GM23338 (cell line): ENCODE data around the gene ATP6V0E2. TPM values are rescaled to one million over a fixed set of nuclear protein-coding genes. Genes with fewer than 3 reads are reported as not detected.

Source experiments
- ATAC-seq: fragments of 200-7000 bp; cut with Tn5 transposase; 3 replicates; pipeline ENCODE4 v1.9.1; 2020
- DNase-seq: peaks from one replicate; pipeline ENCODE4 v3.0.0-alpha.2; 2015; ENCODE audit warnings: low spot score
- H2AFZ ChIP-seq: fragments of 200-600 bp; sonication (generic); 2 replicates; pipeline ENCODE4 v1.8.0; 2016; ENCODE audit warnings: antibody characterized with exemption, mild to moderate bottlenecking, moderate library complexity
- H3F3A ChIP-seq: fragments of 200-600 bp; sonication (generic); replicated peaks from 2 replicates; pipeline ENCODE4 v1.8.0; 2017; ENCODE audit warnings: antibody characterized with exemption, mixed run types, low read depth
- H3K27ac ChIP-seq: fragments of 200-600 bp; sonication (generic); 2 replicates; pipeline ENCODE4 v1.6.1; 2016; ENCODE audit warnings: low read depth
- H3K27me3 ChIP-seq: fragments of 200-600 bp; sonication (generic); 2 replicates; pipeline ENCODE4 v1.8.0; 2016; ENCODE audit warnings: mild to moderate bottlenecking, mixed run types, moderate library complexity; ENCODE audit not compliant: insufficient read depth
- H3K36me3 ChIP-seq: fragments of 200-600 bp; sonication (generic); 2 replicates; pipeline ENCODE4 v1.8.0; 2016; ENCODE audit warnings: mild to moderate bottlenecking; ENCODE audit not compliant: insufficient read depth
- H3K4me1 ChIP-seq: fragments of 200-600 bp; sonication (generic); 2 replicates; pipeline ENCODE4 v1.8.0; 2016; ENCODE audit warnings: mild to moderate bottlenecking, moderate library complexity; ENCODE audit not compliant: insufficient read depth
- H3K4me2 ChIP-seq: fragments of 200-600 bp; sonication (generic); 2 replicates; pipeline ENCODE4 v1.7.1; 2017; ENCODE audit warnings: mixed run types
- H3K4me3 ChIP-seq: fragments of 200-600 bp; sonication (generic); 2 replicates; pipeline ENCODE4 v1.6.1; 2016; ENCODE audit warnings: mixed run types
- H3K79me2 ChIP-seq: fragments of 200-600 bp; sonication (generic); replicated peaks from 2 replicates; pipeline ENCODE4 v1.8.0; 2017; ENCODE audit warnings: mild to moderate bottlenecking; ENCODE audit not compliant: insufficient read depth
- H3K9me2 ChIP-seq: fragments of 200-600 bp; sonication (generic); 2 replicates; pipeline ENCODE4 v1.8.0; 2017; ENCODE audit not compliant: insufficient read depth
- H4K20me1 ChIP-seq: fragments of 200-600 bp; sonication (generic); replicated peaks from 2 replicates; pipeline ENCODE4 v1.8.0; 2017; ENCODE audit warnings: mild to moderate bottlenecking; ENCODE audit not compliant: insufficient read depth
- H3K27ac Mint-ChIP-seq: 2 replicates; pipeline ENCODE4 v1.8.0; 2020; ENCODE audit warnings: inconsistent platforms, mild to moderate bottlenecking, moderate library complexity, mixed read lengths
- H3K27me3 Mint-ChIP-seq: 3 replicates; pipeline ENCODE4 v1.8.0; 2022; ENCODE audit warnings: low read depth, mild to moderate bottlenecking, moderate library complexity, mixed read lengths, inconsistent platforms; ENCODE audit not compliant: insufficient read depth, poor library complexity
- H3K36me3 Mint-ChIP-seq: 3 replicates; pipeline ENCODE4 v1.8.0; 2021; ENCODE audit warnings: low read depth, mild to moderate bottlenecking, inconsistent platforms, moderate library complexity, mixed read lengths
- H3K4me1 Mint-ChIP-seq: 3 replicates; pipeline ENCODE4 v1.8.0; 2020; ENCODE audit warnings: mild to moderate bottlenecking, inconsistent platforms, mixed read lengths
- H3K4me3 Mint-ChIP-seq: 3 replicates; pipeline ENCODE4 v1.8.0; 2021; ENCODE audit warnings: moderate library complexity, mild to moderate bottlenecking, inconsistent platforms, mixed read lengths
- H3K9me3 Mint-ChIP-seq: 3 replicates; pipeline ENCODE4 v1.8.0; 2020; ENCODE audit warnings: moderate library complexity, mild to moderate bottlenecking, inconsistent platforms, mixed read lengths
- CREB1 ChIP-seq: fragments of 250-450 bp; sonication (Bioruptor Pico); IDR thresholded peaks from 2 replicates; pipeline ENCODE4 v1.5.0; 2020; ENCODE audit warnings: low read depth, mild to moderate bottlenecking, moderate library complexity
- CTCF ChIP-seq, 2 experiments: fragments of 200-600 bp in 1 of 2; sonication (generic) in 1 of 2; conservative IDR thresholded peaks; 2 replicates each; pipeline versions ENCODE4 v1.5.1 to v1.6.1; 2016 to 2017; ENCODE audit warnings: antibody characterized with exemption in 2 of 2, low read depth in 2 of 2, mild to moderate bottlenecking in 2 of 2, moderate library complexity in 1 of 2
- ETS1 ChIP-seq: IDR thresholded peaks from 2 replicates; pipeline ENCODE4 v1.6.1; 2016; ENCODE audit warnings: antibody characterized with exemption
- EZH2 ChIP-seq: fragments of 200-600 bp; sonication (generic); IDR thresholded peaks from one replicate; pipeline ENCODE4 v1.8.0; 2017; ENCODE audit warnings: antibody characterized with exemption, mild to moderate bottlenecking, low read depth; ENCODE audit not compliant: unreplicated experiment
- EZH2phosphoT487 ChIP-seq: fragments of 200-600 bp; sonication (generic); IDR thresholded peaks from one replicate; pipeline ENCODE4 v1.8.1; 2018; ENCODE audit warnings: antibody characterized with exemption; ENCODE audit not compliant: unreplicated experiment
- NANOG ChIP-seq: IDR thresholded peaks from 2 replicates; pipeline ENCODE4 v1.6.1; 2016; ENCODE audit warnings: antibody characterized with exemption, borderline replicate concordance
- POLR2AphosphoS5 ChIP-seq: IDR thresholded peaks from 2 replicates; pipeline ENCODE4 v1.6.1; 2016; ENCODE audit warnings: antibody characterized with exemption, low read depth
- REST ChIP-seq: IDR thresholded peaks from one replicate; pipeline ENCODE4 v1.6.1; 2018; ENCODE audit warnings: antibody characterized with exemption; ENCODE audit not compliant: unreplicated experiment
- STAT1 ChIP-seq: IDR thresholded peaks from one replicate; pipeline ENCODE4 v1.6.1; 2016; ENCODE audit warnings: antibody characterized with exemption; ENCODE audit not compliant: unreplicated experiment
- ZNF331 ChIP-seq: fragments of 250-450 bp; sonication (Bioruptor Pico); IDR thresholded peaks from 2 replicates; pipeline ENCODE4 v1.5.0; 2020; ENCODE audit warnings: low read depth, mild to moderate bottlenecking, moderate library complexity
- ZNF462 ChIP-seq: fragments of 250-450 bp; sonication (Bioruptor Pico); IDR thresholded peaks from 2 replicates; pipeline ENCODE4 v1.5.0; 2020; ENCODE audit warnings: mild to moderate bottlenecking, moderate library complexity
- polyA plus RNA-seq: library from polyadenylated mRNA; unstranded; fragments of >200 nt; fragmentation: Nextera tagmentation; extraction: Ambion mirVana; gene quantifications from 2 replicates; pipeline ENCODE4 v1.2.1, GENCODE V29; 2016
- total RNA-seq: library from RNA; depleted of rRNA; stranded (reverse); fragments of >200 nt; shearing (Covaris generic); gene quantifications from 2 replicates; pipeline ENCODE4 v1.2.3, GENCODE V29; 2014

The ATP6V0E2 gene
- total and polyA plus RNA-seq, 2 experiments from 2014 or later = 15.6 to 34.7 TPM

GRCh38 chr7:149854611-149855360 lies 19.0 kb upstream of the ATP6V0E2 start:
- Mint-ChIP-seq H3K4me1 (peaks cover 37% of the 10 kb centered on the region), H3K27me3 (peaks cover 15% of the 10 kb centered on the region), H3K36me3 (no peaks in the 10 kb centered on the region), H3K9me3 (no peaks in the 10 kb centered on the region; the same call in 2 of the 3 replicates), H3K4me3 (peak overlapping the region; percentile 41; the same call in 2 of the 3 replicates), H3K27ac (peak overlapping the region; percentile 90)
- TF ChIP-seq ZNF331 (CRISPR knock-in tag) = no peak
- TF ChIP-seq CREB1 (CRISPR knock-in tag) = no peak
- no peak for TF ChIP-seq ETS1
- no peak for TF ChIP-seq CTCF (conservative IDR thresholded peaks at IDR 0.05; ENCODE audit: low read depth in 2 of 2)
- TF ChIP-seq EZH2 = no peak
- no peak for TF ChIP-seq POLR2AphosphoS5
- no peak for TF ChIP-seq EZH2phosphoT487
- no peak for TF ChIP-seq NANOG
- no peak for TF ChIP-seq ZNF462
- no peak for TF ChIP-seq STAT1
- TF ChIP-seq REST = no peak
- Histone ChIP-seq H3K4me1 (peaks cover 24% of the 10 kb centered on the region), H3K27ac (no peak overlapping the region), H4K20me1 (no peaks in the 10 kb centered on the region), H3K36me3 (no peaks in the 10 kb centered on the region), H3K79me2 (no peaks in the 10 kb centered on the region), H3F3A (0 out of 2 replicates have a peak, but pooled peaks cover 3% of the 10 kb centered on the region), H3K4me2 (peak overlapping the region; percentile 65), H3K4me3 (peak overlapping the region; percentile 20; the same call in 1 of the 2 replicates), H2AFZ (no peak overlapping the region), H3K9me2 (no peaks in the 10 kb centered on the region), H3K27me3 (no peaks in the 10 kb centered on the region)
- peak; percentile 77 for ATAC-seq
- DNase-seq = peak; percentile 67
